ENCODE data around the gene ARID4A. TPM values are rescaled to one million over a fixed set of nuclear protein-coding genes. Genes with fewer than 3 reads are reported as not detected.

Gene ARID4A
- total and polyA plus RNA-seq, 4 donors, result 7.3 to 49.3 (median 15.2) TPM

GRCh38 chr14:58278177-58278576, 20.2 kb upstream of the ARID4A start:
- H3K9me3 ChIP-seq (ENCODE audit: control insufficient read depth in 4 of 4, insufficient read depth in 3 of 4, low read length in 3 of 4), result no peaks in the 10 kb centered on the region

GRCh38 chr14:58280954-58281787, 17.2 kb upstream of the ARID4A start:
- H3K4me1 ChIP-seq (ENCODE audit: control insufficient read depth in 5 of 5, insufficient read depth in 5 of 5, low read length in 5 of 5), result peaks cover 0 to 19% (median 6%) of the 10 kb centered on the region in 5 donors
- peak overlapping the region; percentile 67 to 83 for H3K27ac ChIP-seq (ENCODE audit: low read depth in 1 of 2, low read length in 1 of 2)
- H3K9me3 ChIP-seq (ENCODE audit: control insufficient read depth in 4 of 4, insufficient read depth in 3 of 4, low read length in 3 of 4), result no peaks in the 10 kb centered on the region
- DNase-seq (peak; percentile 46 to 68 (median 56)), ATAC-seq (ENCODE audit: insufficient read depth, low FRiP score) (peak; percentile 87)
- no peaks in the 10 kb centered on the region for H3K27me3 ChIP-seq (ENCODE audit: control insufficient read depth in 3 of 3, insufficient read depth in 3 of 3, low read length in 2 of 3)
- H3K9ac ChIP-seq (ENCODE audit: insufficient read depth in 1 of 2, low read length in 2 of 2), result no peak overlapping the region
- WGBS, 2 donors, result 5 to 6% methylated on average over 4 of the region's 4 CpGs
- no peak overlapping the region for H3K4me3 ChIP-seq
- H3K36me3 ChIP-seq (ENCODE audit: control insufficient read depth in 4 of 4, insufficient read depth in 4 of 4, low read length in 4 of 4), result peaks cover 13 to 45% (median 27%) of the 10 kb centered on the region in 4 donors
- TF ChIP-seq, protein P1, sequence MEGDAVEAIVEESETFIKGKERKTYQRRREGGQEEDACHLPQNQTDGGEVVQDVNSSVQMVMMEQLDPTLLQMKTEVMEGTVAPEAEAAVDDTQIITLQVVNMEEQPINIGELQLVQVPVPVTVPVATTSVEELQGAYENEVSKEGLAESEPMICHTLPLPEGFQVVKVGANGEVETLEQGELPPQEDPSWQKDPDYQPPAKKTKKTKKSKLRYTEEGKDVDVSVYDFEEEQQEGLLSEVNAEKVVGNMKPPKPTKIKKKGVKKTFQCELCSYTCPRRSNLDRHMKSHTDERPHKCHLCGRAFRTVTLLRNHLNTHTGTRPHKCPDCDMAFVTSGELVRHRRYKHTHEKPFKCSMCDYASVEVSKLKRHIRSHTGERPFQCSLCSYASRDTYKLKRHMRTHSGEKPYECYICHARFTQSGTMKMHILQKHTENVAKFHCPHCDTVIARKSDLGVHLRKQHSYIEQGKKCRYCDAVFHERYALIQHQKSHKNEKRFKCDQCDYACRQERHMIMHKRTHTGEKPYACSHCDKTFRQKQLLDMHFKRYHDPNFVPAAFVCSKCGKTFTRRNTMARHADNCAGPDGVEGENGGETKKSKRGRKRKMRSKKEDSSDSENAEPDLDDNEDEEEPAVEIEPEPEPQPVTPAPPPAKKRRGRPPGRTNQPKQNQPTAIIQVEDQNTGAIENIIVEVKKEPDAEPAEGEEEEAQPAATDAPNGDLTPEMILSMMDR (IDR thresholded peaks at IDR 0.05; ENCODE audit: control extremely low read depth, extremely low read depth), result no peak

More at GRCh38 chr14:58278177-58278576, 20.2 kb upstream of the ARID4A start:
- 97 to 99% methylated on average over 8 of the region's 8 CpGs for WGBS, 2 donors
- Histone ChIP-seq H3K9ac (ENCODE audit: insufficient read depth in 1 of 2, low read length in 2 of 2) (no peak overlapping the region), H3K36me3 (ENCODE audit: control insufficient read depth in 4 of 4, insufficient read depth in 4 of 4, low read length in 4 of 4) (peaks cover 11 to 27% (median 17%) of the 10 kb centered on the region in 4 donors), H3K27ac (ENCODE audit: low read depth in 1 of 2, low read length in 1 of 2) (no peak overlapping the region), H3K4me1 (ENCODE audit: control insufficient read depth in 5 of 5, insufficient read depth in 5 of 5, low read length in 5 of 5) (peaks cover 0 to 16% (median 6%) of the 10 kb centered on the region in 5 donors), H3K4me3 (no peak overlapping the region), H3K27me3 (ENCODE audit: control insufficient read depth in 3 of 3, insufficient read depth in 3 of 3, low read length in 2 of 3) (no peaks in the 10 kb centered on the region)
- ATAC-seq (ENCODE audit: insufficient read depth, low FRiP score) (no peak), DNase-seq (no peak)
- TF ChIP-seq, protein P1 (IDR thresholded peaks at IDR 0.05; ENCODE audit: control extremely low read depth, extremely low read depth), result no peak

- Histone ChIP-seq H3K27me3 (ENCODE audit: control insufficient read depth in 3 of 3, insufficient read depth in 3 of 3, low read length in 2 of 3) (no peaks in the 10 kb centered on the region), H3K9ac (ENCODE audit: insufficient read depth in 1 of 2, low read length in 2 of 2) (peak overlapping the region in 1 of 2 donors; percentile 9), H3K36me3 (ENCODE audit: control insufficient read depth in 4 of 4, insufficient read depth in 4 of 4, low read length in 4 of 4) (peaks cover 15 to 47% (median 29%) of the 10 kb centered on the region in 4 donors), H3K4me3 (no peak overlapping the region), H3K27ac (ENCODE audit: low read depth in 1 of 2, low read length in 1 of 2) (peak overlapping the region in 1 of 2 donors; percentile 4), H3K4me1 (ENCODE audit: control insufficient read depth in 5 of 5, insufficient read depth in 5 of 5, low read length in 5 of 5) (peaks cover 0 to 19% (median 6%) of the 10 kb centered on the region in 5 donors), H3K9me3 (ENCODE audit: control insufficient read depth in 4 of 4, insufficient read depth in 3 of 4, low read length in 3 of 4) (no peaks in the 10 kb centered on the region)
- ATAC-seq (ENCODE audit: insufficient read depth, low FRiP score) (no peak), DNase-seq (no peak)
- 54 to 62% methylated on average over 3 of the region's 3 CpGs for WGBS, 2 donors
- TF ChIP-seq, protein P1 (IDR thresholded peaks at IDR 0.05; ENCODE audit: control extremely low read depth, extremely low read depth), result no peak
These were observed 16.4 kb upstream of the ARID4A start for GRCh38 chr14:58281969-58282368.

All from lung (tissue), 12 donors.